ENCODE results near the gene ARVCF. TPM values are rescaled to one million over a fixed set of nuclear protein-coding genes. Genes with fewer than 3 reads are reported as not detected.

The ARVCF gene
- total and polyA plus RNA-seq, 2 donors (not counting 3 experiments of a cell fraction or from before 2014, with no cell fraction given), result 81.3 to 105 TPM

- FAIRE-seq, result no peak
- no peak for TF ChIP-seq FOS (IDR thresholded peaks at IDR 0.05; ENCODE audit: borderline replicate concordance, insufficient read depth, low read length)
- TF ChIP-seq POLR2A (IDR thresholded peaks at IDR 0.05; ENCODE audit: low read depth, low read length), result no peak
- TF ChIP-seq MYC (IDR thresholded peaks at IDR 0.05; ENCODE audit: low read depth, low read length), result no peak
- TF ChIP-seq JUN (IDR thresholded peaks at IDR 0.05; ENCODE audit: borderline replicate concordance, insufficient read depth, insufficient read length, low read depth), result no peak
- TF ChIP-seq CTCF (IDR thresholded peaks at IDR 0.05; ENCODE audit: extremely low read depth in 1 of 2, insufficient read depth in 1 of 2, low read depth in 1 of 2, low read length in 2 of 2), result no peak
- TF ChIP-seq EZH2 (IDR thresholded peaks at IDR 0.05; ENCODE audit: borderline replicate concordance, low read depth, low read length, severe bottlenecking), result no peak
- no peak for TF ChIP-seq POLR2AphosphoS5 (IDR thresholded peaks at IDR 0.05; ENCODE audit: insufficient read depth, low read depth, low read length)
- no peak for TF ChIP-seq MAX (IDR thresholded peaks at IDR 0.05; ENCODE audit: insufficient read depth, insufficient read length)
- no peak for TF ChIP-seq GATA2 (IDR thresholded peaks at IDR 0.05; ENCODE audit: insufficient read depth, insufficient read length, low read depth, low read length)
- DNase-seq (ENCODE audit: low read depth, low spot score), result no peak
- Histone ChIP-seq H2AFZ (ENCODE audit: low read depth, low read length) (no peak overlapping the region), H4K20me1 (replicated peaks; ENCODE audit: control insufficient read depth, extremely low read depth, insufficient read depth, low read length) (no peaks in the 10 kb centered on the region), H3K36me3 (ENCODE audit: control insufficient read depth in 2 of 2, extremely low read depth in 1 of 2, insufficient read depth in 2 of 2, low read length in 2 of 2) (peaks cover 8 to 55% of the 10 kb centered on the region in 2 experiments), H3K4me1 (ENCODE audit: control insufficient read depth, extremely low read depth, insufficient read depth, low read length) (peaks cover 19% of the 10 kb centered on the region), H3K4me2 (ENCODE audit: insufficient read depth, low read length) (no peak overlapping the region), H3K9ac (replicated peaks; ENCODE audit: extremely low read depth, insufficient read depth, low read length) (no peak overlapping the region), H3K9me1 (replicated peaks; ENCODE audit: control insufficient read depth, extremely low read depth, insufficient read depth, low read length) (no peaks in the 10 kb centered on the region), H3K9me3 (replicated peaks; ENCODE audit: control insufficient read depth, insufficient read depth, low read length) (no peaks in the 10 kb centered on the region), H3K27me3 (ENCODE audit: control insufficient read depth in 2 of 2, insufficient read depth in 2 of 2, low read length in 2 of 2) (no peaks in the 10 kb centered on the region), H3K27ac (ENCODE audit: insufficient read depth, low read depth, low read length) (no peak overlapping the region), H3K79me2 (ENCODE audit: control insufficient read depth, insufficient read depth, low read length) (no peaks in the 10 kb centered on the region), H3K4me3 (replicated peaks in 1 of 3; ENCODE audit: insufficient read depth in 1 of 3, low read depth in 1 of 3, low read length in 3 of 3) (no peak overlapping the region)
- dilution Hi-C loops (cut with MboI; ENCODE audit: extremely low pct_ligation_motif_present, low sequenced_read_pairs), result no loop called here
- no TSS peak for BruUV-seq (replicated peaks)
- CTCF ChIA-PET, result interaction anchor here (1.1 to 4.6 kb wide), 5 partner anchors 9 to 43 kb away, joined by 3 to 26 read pairs (median 4); partner anchors contain the start of gene TANGO2
- intact Hi-C loops (cut with micrococcal nuclease), result no loop called here
- POLR2A ChIA-PET, result no interaction called here
These were observed 39.1 kb downstream of the ARVCF start for GRCh38 chr22:19977296-19978243.

All from endothelial cell of umbilical vein (primary cell).